Measurements from ENCODE around the gene MSI1.

The MSI1 gene

DNA sequence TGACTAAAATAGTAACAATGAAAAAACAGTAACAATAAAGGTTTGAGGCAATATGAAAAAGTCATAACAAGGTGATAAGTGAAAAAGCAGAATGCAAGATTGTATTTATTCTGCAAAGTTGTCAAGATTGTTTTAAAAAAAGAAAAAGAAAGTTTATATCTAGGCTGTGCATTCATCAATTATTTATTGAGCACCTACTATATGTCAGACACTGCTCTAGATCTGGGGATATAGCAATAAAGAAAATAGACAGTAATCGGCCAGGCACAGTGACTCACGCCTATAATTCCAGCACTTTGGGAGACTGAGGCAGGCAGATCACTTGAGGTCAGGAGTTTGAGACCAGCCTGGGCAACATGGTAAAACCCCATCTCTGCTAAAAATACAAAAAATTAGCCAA is 45.2 kb downstream of the MSI1 start:
- no peak overlapping the region for H3K4me3 ChIP-seq (ENCODE audit: low read depth, low read length)
- TF ChIP-seq, protein P1, sequence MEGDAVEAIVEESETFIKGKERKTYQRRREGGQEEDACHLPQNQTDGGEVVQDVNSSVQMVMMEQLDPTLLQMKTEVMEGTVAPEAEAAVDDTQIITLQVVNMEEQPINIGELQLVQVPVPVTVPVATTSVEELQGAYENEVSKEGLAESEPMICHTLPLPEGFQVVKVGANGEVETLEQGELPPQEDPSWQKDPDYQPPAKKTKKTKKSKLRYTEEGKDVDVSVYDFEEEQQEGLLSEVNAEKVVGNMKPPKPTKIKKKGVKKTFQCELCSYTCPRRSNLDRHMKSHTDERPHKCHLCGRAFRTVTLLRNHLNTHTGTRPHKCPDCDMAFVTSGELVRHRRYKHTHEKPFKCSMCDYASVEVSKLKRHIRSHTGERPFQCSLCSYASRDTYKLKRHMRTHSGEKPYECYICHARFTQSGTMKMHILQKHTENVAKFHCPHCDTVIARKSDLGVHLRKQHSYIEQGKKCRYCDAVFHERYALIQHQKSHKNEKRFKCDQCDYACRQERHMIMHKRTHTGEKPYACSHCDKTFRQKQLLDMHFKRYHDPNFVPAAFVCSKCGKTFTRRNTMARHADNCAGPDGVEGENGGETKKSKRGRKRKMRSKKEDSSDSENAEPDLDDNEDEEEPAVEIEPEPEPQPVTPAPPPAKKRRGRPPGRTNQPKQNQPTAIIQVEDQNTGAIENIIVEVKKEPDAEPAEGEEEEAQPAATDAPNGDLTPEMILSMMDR (IDR thresholded peaks at IDR 0.05; ENCODE audit: borderline replicate concordance, insufficient read depth, low read depth, low read length), result no peak

DNA sequence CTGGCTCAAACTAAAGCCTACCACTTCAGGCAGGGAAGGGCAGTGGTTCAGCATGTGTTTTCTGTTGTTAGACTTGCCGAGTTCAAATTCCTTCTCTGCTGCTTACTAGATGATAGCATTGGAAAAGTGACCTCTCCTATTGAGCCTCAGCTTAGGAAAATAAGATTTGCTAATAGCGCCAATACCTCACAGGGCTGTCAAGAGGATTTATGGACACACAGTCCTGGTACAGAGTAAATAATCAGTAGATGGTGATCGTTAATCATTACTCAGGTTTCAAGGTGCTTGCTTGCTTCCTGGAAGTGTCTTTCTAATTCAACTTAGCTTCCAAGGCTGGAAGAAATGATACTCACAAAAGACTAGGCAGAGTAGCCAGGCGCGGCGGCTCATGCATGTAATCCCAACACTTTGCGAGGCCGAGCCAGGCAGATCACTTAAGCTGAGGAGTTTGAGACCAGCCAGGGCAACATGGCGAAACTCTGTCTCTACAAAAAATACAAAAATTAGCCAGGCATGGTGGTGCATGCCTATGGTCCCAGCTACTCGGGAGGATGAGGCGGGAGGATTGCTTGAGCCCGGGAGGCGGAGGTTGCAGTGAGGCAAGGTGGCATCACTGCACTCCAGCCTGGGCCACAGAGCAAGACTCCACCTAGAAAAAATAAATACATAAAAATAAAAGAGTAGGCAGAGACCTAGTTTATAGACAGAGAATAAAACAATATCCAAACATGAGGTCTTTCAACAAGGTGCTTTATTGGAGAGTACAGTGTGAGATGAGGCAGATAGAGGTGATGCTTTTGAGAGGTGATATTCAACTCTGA is 47.4 kb downstream of the MSI1 start:
- no peak overlapping the region for H3K4me3 ChIP-seq (ENCODE audit: low read depth, low read length)
- TF ChIP-seq, protein P1 (IDR thresholded peaks at IDR 0.05; ENCODE audit: borderline replicate concordance, insufficient read depth, low read depth, low read length), result no peak

DNA sequence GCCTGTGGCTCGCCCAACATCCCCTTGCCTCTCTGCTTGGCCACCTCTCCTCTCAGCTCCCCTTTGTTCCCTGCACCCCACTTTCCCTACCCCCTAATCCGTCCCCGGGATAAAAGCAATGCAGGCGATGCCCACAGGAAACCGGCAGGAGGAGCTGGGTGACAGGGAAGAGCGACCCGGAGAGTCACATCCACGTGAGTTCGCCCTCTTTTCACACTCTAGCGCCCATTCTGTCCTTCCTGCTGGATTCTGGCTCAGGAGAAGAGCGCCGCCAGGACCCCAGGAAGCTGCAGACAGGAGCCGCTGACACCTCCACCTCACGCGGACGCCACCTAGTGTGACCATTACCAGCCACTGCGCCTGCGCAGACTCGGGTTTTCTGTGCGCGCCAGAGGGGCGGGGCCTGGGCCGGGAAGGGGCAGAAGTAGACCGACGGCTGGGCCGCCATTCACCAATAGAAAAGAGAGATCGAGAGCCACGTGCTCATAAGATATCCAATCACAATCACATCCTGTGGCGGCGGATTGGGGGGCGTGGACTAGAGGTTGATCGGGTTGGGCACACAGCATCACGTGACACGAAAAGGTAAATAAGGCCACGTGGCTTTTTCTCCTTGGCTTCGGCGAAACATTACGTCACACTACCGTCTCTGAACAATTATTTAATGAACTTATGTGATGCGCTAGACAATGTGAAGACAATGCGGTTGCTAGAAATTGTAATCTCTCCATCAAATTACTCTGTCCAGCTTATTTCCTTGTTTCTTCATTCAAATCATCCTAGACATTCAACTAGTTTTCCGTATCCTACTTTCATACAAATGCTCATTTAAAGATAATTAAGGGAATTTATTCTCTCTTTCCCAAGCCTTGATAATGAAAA is 51.5 kb downstream of the MSI1 start:
- H3K4me3 ChIP-seq (ENCODE audit: low read depth, low read length), result peak overlapping the region; percentile 61
- TF ChIP-seq, protein P1 (IDR thresholded peaks at IDR 0.05; ENCODE audit: borderline replicate concordance, insufficient read depth, low read depth, low read length), result peak; percentile 47; the same call in 1 of the 2 replicates

DNA sequence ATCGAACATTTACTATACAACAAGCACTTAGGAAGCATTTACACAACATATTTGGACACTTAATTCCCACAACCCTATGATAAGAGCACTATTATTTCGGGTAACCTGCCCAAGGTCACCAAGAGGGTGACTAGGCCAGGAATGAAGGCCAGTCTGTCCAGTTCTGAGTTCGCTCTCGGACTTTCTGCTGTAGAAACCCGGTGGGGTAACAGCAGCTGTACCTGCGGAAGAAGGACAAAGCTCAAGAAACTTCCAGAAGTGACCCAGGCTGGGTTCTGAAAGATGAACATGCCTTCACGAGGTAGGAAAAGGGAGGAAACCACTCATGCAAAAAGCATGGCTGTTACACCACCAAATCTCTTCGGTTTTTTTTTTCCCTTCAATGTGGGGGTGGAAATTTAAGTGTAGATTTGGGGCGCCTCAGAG is 52.2 kb downstream of the MSI1 start:
- H3K4me3 ChIP-seq (ENCODE audit: low read depth, low read length), result peak overlapping the region; percentile 61
- TF ChIP-seq, protein P1 (IDR thresholded peaks at IDR 0.05; ENCODE audit: borderline replicate concordance, insufficient read depth, low read depth, low read length), result no peak

DNA sequence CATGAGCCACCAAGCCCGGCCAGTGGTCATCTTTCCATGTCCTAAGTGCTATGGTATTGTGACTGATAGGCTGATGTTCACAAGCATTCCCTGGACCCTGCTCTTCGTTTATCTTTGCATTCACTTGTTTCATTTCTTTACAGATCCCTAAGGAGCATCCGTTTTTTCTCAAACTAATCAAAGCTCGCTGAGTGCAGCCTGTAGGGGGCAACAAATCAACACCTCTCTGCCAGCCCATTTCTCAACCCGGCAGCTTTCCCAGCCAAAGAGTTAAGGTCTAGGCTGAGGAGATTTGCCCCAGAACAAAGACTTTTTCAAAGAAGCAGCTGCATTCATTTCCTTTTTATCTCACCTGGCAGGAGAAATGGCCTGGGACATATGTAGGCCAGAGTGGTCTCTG is 54.7 kb downstream of the MSI1 start:
- H3K4me3 ChIP-seq (ENCODE audit: low read depth, low read length), result no peak overlapping the region
- TF ChIP-seq, protein P1 (IDR thresholded peaks at IDR 0.05; ENCODE audit: borderline replicate concordance, insufficient read depth, low read depth, low read length), result peak; percentile 32; the same call in 1 of the 2 replicates

DNA sequence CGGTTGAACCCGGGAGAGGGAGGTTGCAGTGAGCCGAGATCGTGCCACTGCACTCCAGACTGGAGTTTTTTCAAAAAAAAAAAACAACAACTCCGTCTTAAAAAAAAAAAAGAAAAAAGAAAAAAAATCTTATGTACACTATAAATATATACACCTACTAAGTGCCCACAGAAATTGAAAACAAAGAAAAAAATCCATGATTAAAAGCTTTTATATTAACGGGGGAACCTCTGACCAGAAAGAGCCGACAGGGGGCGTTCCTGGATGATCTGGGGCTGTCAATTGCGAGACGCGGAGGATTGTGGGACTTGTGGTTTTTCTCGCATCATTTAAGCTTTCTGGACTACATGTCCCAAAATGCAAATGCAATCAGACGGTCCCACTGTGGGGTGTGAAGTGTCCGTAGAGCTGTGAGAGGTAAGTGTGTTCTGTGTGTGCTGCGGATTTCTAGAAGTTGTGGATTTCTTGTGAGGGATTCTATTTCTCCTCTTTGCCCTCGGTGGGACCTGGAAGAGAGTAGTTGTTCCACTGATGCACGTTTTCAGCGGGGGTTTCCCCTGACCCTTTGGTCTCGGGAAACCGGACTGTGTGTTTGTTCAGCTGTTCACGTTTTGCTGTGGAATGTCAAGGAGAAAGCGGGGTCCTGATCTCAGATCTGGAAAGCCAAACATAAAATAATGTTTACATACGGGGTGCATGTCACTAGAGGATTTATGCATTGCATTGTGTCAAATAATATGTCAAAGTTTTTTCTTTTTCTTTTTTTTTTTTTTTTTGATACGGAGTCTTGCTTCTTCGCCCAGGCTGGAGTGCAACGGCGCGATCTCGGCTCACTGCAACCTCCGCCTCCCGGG is 66.8 kb downstream of the MSI1 start, which contains the start of gene SIRT4:
Gene SIRT4 (plus strand): TSS at position 360 of the 854 bp plus-strand sequence. CDS start 1,241 bp downstream, outside the sequence.
- peak within 1 kb of the TSS; percentile 61 for H3K4me3 ChIP-seq (ENCODE audit: low read depth, low read length)
- TF ChIP-seq, protein P1 (IDR thresholded peaks at IDR 0.05; ENCODE audit: borderline replicate concordance, insufficient read depth, low read depth, low read length), result peak; percentile 73
